Measurements from ENCODE around the gene IFNG-AS1. TPM values are rescaled to one million over a fixed set of nuclear protein-coding genes. Genes with fewer than 3 reads are reported as not detected.

IFNG-AS1 gene
- total RNA-seq, 1 experiment from 2014 or later = not detected

GRCh38 chr12:68036642-68037041, 47.4 kb downstream of the IFNG-AS1 start:
- DNase-seq (ENCODE audit: low spot score) = no peak

GRCh38 chr12:68037616-68038255, 48.5 kb downstream of the IFNG-AS1 start:
- DNase-seq (ENCODE audit: low spot score) = no peak

- no peak for DNase-seq (ENCODE audit: low spot score)
These were observed 49.4 kb downstream of the IFNG-AS1 start for GRCh38 chr12:68038650-68039049.

- DNase-seq (ENCODE audit: low spot score) = peak; percentile 74
These were observed 51.3 kb downstream of the IFNG-AS1 start for GRCh38 chr12:68040450-68041075.

GRCh38 chr12:68042212-68042699, 53.0 kb downstream of the IFNG-AS1 start:
- no peak for DNase-seq (ENCODE audit: low spot score)

DNA sequence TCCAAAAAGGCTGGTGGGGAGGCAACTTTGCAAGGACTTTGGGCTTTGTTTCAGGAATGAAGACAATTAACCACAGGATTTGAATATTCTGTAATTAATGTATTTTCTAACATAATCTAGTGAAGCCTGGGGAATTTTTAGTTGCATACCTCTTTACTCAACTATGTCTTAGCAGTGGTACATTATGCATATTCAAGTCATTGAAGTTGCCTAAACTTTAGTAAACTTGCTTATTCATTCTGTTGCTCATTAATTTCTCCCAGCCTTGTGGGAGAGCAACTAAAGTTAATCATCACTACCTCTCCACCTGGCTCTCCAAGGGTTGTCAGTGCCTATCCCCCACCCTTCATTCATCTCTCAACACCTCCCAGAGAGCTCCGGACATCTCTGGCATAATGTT, 54.2 kb downstream of the IFNG-AS1 start:
- no peak for DNase-seq (ENCODE audit: low spot score)

- DNase-seq (ENCODE audit: low spot score) = no peak
These were observed 59.5 kb downstream of the IFNG-AS1 start for GRCh38 chr12:68048648-68049297.

GRCh38 chr12:68056300-68056699, 67.1 kb downstream of the IFNG-AS1 start:
- no peak for DNase-seq (ENCODE audit: low spot score)

DNA sequence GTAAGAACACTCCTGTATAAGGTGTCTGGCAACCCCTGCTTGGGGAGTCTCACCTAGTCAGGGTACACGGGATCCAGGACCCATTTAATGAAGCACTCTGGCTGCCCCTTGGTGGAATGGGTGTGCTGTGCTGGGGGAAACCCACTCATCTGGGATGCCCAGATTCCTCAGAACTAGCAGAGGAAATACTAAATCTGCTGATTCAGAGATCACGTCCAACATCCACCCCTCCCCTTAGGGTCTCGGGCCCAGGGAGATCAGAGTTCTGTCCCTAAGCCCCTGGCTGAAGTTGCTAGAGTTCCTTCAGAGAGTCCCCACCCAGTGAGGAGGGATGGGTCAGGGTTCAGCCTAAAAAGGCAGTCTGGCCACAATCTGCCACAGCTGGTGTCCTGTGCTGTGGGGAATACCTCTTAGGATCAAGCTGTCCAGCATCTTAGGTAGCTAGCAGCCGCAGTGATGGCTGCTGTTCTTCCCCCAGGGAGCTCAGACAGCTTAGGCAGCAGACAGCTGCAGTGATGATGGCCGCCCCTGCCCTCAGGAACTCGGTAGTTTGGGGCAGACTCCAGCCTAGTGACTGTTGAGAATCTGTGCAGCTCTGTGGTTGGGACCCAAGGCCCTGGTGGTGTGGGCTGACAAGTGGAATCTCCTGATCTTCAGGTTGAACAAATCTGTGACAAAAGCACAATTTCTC, 74.8 kb downstream of the IFNG-AS1 start:
- DNase-seq (ENCODE audit: low spot score) = no peak

DNA sequence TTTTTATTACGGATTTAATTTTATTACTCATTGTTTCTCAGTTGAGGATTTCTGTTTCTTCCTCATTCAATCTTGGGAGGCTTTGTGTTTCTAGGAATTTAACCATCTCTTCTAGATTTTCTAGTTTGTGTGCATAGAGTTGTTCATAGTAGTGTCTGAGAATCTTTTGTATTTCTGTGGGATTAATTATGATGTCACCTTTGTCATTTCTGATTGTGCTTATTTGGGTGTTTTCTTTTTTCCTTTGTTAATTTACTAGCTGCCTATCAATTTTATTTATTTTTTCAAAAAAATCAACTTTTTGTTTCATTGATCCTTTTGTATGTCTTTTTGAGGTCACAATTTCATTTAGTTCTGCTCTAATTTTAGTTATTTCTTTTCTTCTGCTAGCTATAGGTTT, 75.9 kb downstream of the IFNG-AS1 start:
- DNase-seq (ENCODE audit: low spot score) = no peak

DNA sequence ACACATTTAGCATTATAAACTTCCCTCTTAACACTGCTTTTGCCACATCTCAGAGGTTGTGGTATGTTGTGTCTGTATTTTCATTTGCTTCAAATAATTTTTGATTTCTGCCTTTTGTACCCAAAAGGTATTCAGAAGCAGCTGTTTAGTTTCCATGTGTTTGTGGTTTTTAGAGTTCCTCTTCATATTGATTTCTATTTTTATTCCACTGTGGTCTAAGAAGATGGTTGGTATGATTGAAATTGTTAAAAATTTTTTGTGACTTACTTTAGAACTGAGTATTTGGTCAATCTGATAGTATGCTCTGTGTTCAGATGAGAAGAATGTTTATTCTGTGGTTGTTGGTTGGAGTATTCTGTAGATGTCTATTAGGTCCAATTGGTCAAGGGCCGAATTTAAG, 76.4 kb downstream of the IFNG-AS1 start:
- no peak for DNase-seq (ENCODE audit: low spot score)

GRCh38 chr12:68067762-68068376, 78.6 kb downstream of the IFNG-AS1 start:
- peak; percentile 3 for DNase-seq (ENCODE audit: low spot score)

DNA sequence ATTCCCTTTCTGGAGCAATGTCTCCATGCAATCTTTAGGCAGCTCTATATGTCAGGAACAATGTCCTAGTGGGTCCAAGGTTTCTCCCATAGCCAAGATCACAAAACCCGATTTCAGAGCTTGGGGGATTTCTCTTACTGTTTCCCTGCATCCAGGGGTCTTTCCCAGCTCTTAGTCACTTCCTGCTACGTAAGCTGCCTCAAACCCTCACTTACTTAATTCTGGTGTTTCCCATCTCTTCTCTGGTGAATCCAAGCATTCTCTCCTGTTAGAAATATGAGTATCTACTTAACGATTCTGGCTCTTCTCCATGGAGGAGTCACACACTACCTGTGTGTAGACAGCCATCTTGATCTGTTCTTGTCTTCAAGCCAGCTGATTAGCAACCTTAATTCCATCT, 80.0 kb downstream of the IFNG-AS1 start:
- DNase-seq (ENCODE audit: low spot score) = no peak

Small RNAs within 50 kb of the gene (small RNA-seq; reads per million reads assigned to genes)
- gene AC005294.1 (not detected), gene RPL39P28 (not detected)

Other genes starting within 250 kb of the IFNG-AS1 start
- gene IFNG, start 170.3 kb downstream of the IFNG-AS1 start, total RNA-seq (2014; rRNA removed; shearing (Covaris generic)) = not detected in 2 replicates
- gene IL26, start 236.4 kb downstream of the IFNG-AS1 start, total RNA-seq (2014; rRNA removed; shearing (Covaris generic)) = not detected in 2 replicates